Testis (tissue), 3 donors: ENCODE measurements around the gene SMYD3. TPM values are rescaled to one million over a fixed set of nuclear protein-coding genes. Genes with fewer than 3 reads are reported as not detected.

ENCODE experiments used
- DNase-seq: peaks from one replicate; pipeline ENCODE4 v3.0.0-alpha.2; 2019
- H3K27ac ChIP-seq, 2 donors: fragments of 200-600 bp; sonication (generic); one replicate each; pipeline ENCODE4 v1.5.1; 2019
- H3K27me3 ChIP-seq: fragments of 200-600 bp; sonication (generic); one replicate; pipeline ENCODE4 v1.5.1; 2019
- H3K36me3 ChIP-seq: fragments of 200-600 bp; sonication (generic); one replicate; pipeline ENCODE4 v1.5.1; 2017; ENCODE audit warnings: low read depth; ENCODE audit errors: missing control alignments
- H3K4me1 ChIP-seq: fragments of 200-600 bp; sonication (generic); one replicate; pipeline ENCODE4 v1.5.1; 2019
- H3K4me3 ChIP-seq, 2 donors: fragments of 200-600 bp; sonication (generic); one replicate each; pipeline ENCODE4 v1.5.1; 2017 to 2019
- H3K9me3 ChIP-seq: fragments of 200-600 bp; sonication (generic); one replicate; pipeline ENCODE4 v1.5.1; 2017
- CTCF ChIP-seq, 3 experiments: fragments of 450-650 bp in 2 of 3; fragments of 200-600 bp in 1 of 3; sonication (generic) in 1 of 3; IDR thresholded peaks; one replicate each; pipeline ENCODE4 v1.5.1; 2016 to 2019; ENCODE audit warnings: antibody characterized with exemption in 3 of 3, mild to moderate bottlenecking in 2 of 3, moderate library complexity in 1 of 3
- POLR2A ChIP-seq: fragments of 450-650 bp; IDR thresholded peaks from one replicate; pipeline ENCODE4 v1.6.1; 2017; ENCODE audit warnings: antibody characterized with exemption, mild to moderate bottlenecking, moderate library complexity
- WGBS, 2 donors: methylation state at CpG; one replicate each; pipeline ENCODE4 v1.1.5; 2018; 5-methylcytosine and 5-hydroxymethylcytosine counted together
- intact Hi-C: fragments of 100-400 bp; cut with DNase I; formaldehyde crosslinking; loops from one replicate; pipeline ENCODE4 v1.15.1; 2023; ENCODE audit warnings: low total_unique reads
- polyA plus RNA-seq: library from polyadenylated mRNA; stranded (reverse); fragments of 350-450 nt; fragmentation: Illumina TruSeq; extraction: RNeasy Lipid Tissue Mini Kit (QIAGEN cat#74804); gene quantifications from one replicate; pipeline ENCODE4 v1.2.3, GENCODE V29; 2014; ENCODE audit warnings: low read depth, low replicate concordance; ENCODE audit not compliant: insufficient read depth
- total RNA-seq, 2 donors: library from RNA; depleted of rRNA; stranded (reverse); fragments of >200 nt; gene quantifications; one replicate each; pipeline ENCODE4 v1.2.3, GENCODE V29; 2016

SMYD3 gene
- total and polyA plus RNA-seq, 3 donors from 2014 or later, result 23.0 to 38.8 (median 38.7) TPM

- Histone ChIP-seq H3K27me3 (no peaks in the 10 kb centered on the region), H3K4me3 (no peak overlapping the region), H3K4me1 (no peaks in the 10 kb centered on the region), H3K36me3 (no peaks in the 10 kb centered on the region), H3K27ac (no peak overlapping the region), H3K9me3 (no peaks in the 10 kb centered on the region)
- WGBS, 2 donors, result 68 to 76% methylated on average over 7 of the region's 7 CpGs
- intact Hi-C loops, result no loop called here
- no peak for DNase-seq
- no peak for TF ChIP-seq POLR2A
- no peak for TF ChIP-seq CTCF (IDR thresholded peaks at IDR 0.05)
Measured at GRCh38 chr1:245810789-245811337, 696.2 kb downstream of the SMYD3 start.

- intact Hi-C loops, result no loop called here
Measured at GRCh38 chr1:245810181-245810769, 696.8 kb downstream of the SMYD3 start.

GRCh38 chr1:245809361-245809760 lies 697.7 kb downstream of the SMYD3 start:
- TF ChIP-seq CTCF (IDR thresholded peaks at IDR 0.05), result no peak
- TF ChIP-seq POLR2A, result no peak
- Histone ChIP-seq H3K27me3 (no peaks in the 10 kb centered on the region), H3K9me3 (no peaks in the 10 kb centered on the region), H3K4me1 (no peaks in the 10 kb centered on the region), H3K27ac (no peak overlapping the region), H3K4me3 (no peak overlapping the region), H3K36me3 (no peaks in the 10 kb centered on the region)
- DNase-seq, result no peak
- intact Hi-C loops, result no loop called here
- 84 to 94% methylated on average over 5 of the region's 5 CpGs for WGBS, 2 donors

More at GRCh38 chr1:245810181-245810769, 696.8 kb downstream of the SMYD3 start:
- Histone ChIP-seq H3K27me3 (no peaks in the 10 kb centered on the region), H3K9me3 (no peaks in the 10 kb centered on the region), H3K4me1 (no peaks in the 10 kb centered on the region), H3K27ac (no peak overlapping the region), H3K4me3 (no peak overlapping the region), H3K36me3 (no peaks in the 10 kb centered on the region)
- WGBS, 2 donors, result 81 to 88% methylated on average over 4 to 6 of the region's 6 CpGs
- no peak for DNase-seq
- TF ChIP-seq CTCF (IDR thresholded peaks at IDR 0.05) (no peak), POLR2A (no peak)

- TF ChIP-seq CTCF (IDR thresholded peaks at IDR 0.05) (no peak), POLR2A (no peak)
- intact Hi-C loops, result no loop called here
- WGBS, 2 donors, result 60 to 63% methylated on average over 7 of the region's 7 CpGs
- DNase-seq, result no peak
- Histone ChIP-seq H3K4me1 (no peaks in the 10 kb centered on the region), H3K9me3 (no peaks in the 10 kb centered on the region), H3K27me3 (no peaks in the 10 kb centered on the region), H3K27ac (no peak overlapping the region), H3K36me3 (no peaks in the 10 kb centered on the region), H3K4me3 (no peak overlapping the region)
Measured at GRCh38 chr1:245807954-245808719, 698.9 kb downstream of the SMYD3 start.
